Tongue (tissue), 2 donors: ENCODE data around the gene LYPD6B. TPM values are rescaled to one million over a fixed set of nuclear protein-coding genes. Genes with fewer than 3 reads are reported as not detected.

ENCODE experiments used
- DNase-seq: peaks from one replicate; pipeline ENCODE4 v3.0.0-alpha.2; 2015
- total RNA-seq: library from RNA; depleted of rRNA; stranded (reverse); fragments of >200 nt; gene quantifications from one replicate; pipeline ENCODE4 v1.2.3, GENCODE V29; 2014

LYPD6B gene
- total RNA-seq, 1 donor from 2014 or later: 1.7 TPM

DNA sequence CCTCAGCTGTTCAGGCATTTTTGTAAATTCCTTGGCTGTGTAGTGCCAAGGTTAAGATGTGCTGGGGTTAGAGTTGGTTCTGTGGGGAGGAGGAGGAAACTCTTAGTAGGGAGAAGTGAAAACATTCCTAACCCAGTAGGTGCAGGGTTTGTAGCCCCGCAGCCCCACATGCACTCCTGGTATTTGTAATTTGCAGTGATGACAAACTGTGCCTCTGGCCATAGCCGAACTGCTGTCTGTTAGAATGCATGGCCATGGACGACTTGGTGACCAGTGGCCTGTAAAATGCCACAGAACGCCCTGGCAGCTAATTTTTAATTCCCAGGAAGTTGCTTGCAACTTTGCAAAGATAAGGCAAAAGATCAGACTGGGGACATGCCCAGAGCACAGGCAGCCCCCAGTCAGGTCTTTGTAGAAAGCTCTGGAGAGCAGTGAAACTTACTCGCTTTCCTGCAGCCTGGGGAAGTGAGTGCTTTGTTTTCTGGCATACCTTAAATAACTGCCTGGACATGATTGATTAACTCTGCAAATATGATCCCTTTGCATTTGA, 38.4 kb downstream of the LYPD6B start:
- no peak for DNase-seq

DNA sequence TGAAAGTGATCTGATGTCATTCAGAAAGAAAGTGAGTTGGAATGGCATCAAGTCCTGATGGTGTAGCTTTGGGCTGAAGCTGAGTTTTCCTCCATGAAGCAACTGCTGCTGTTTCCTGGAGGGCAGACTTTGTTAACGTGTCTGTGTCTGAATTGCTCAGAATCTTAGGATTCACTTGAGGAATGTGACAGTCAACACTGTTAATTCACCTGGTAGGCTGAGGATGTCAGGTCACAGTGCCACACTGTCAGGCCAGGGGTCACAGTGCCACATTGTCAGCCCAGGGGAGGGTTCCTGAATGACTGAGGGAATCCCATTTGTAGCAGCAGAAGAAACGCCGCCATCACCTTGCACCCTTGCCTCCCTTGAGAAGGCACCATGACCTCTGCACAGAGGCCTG, 39.4 kb downstream of the LYPD6B start:
- DNase-seq: no peak

DNA sequence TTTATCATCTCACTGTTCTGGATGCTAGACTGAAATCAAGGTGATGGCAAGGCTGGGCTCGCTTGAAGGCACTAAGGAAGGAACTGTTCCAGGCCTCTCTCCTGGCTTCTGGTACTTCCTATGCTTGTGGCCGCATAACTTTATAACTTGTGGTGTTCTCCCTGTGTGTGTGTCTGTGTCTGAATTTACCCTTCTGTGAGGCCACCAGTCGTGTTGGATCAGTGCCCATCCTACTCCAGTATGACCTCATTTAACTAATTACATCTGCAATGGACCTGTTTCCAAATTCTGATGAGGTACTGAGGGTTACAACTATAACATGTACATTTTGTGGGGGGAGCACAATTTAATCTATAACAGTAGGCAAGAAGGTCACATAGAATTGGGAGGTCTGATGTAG, 41.6 kb downstream of the LYPD6B start:
- no peak for DNase-seq

DNA sequence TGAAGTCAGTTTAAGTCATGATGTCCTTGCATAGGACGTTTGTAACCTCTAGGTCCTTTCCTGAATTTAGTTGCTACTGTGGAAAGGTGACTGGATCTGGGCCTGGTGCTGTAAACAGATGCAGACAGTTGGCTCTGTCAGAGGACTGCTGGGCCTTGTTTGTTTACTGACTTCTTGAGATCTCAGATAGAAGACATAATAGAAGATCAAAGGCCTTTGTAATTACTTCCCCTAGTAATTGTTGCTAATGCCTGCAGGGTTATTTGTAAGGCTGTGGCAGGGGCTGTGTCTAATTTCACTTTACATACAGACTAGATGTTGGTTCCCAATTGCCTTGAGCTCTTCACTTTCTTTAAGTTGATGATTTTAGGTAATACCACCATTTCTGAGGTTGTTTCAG, 42.5 kb downstream of the LYPD6B start:
- DNase-seq: no peak

DNA sequence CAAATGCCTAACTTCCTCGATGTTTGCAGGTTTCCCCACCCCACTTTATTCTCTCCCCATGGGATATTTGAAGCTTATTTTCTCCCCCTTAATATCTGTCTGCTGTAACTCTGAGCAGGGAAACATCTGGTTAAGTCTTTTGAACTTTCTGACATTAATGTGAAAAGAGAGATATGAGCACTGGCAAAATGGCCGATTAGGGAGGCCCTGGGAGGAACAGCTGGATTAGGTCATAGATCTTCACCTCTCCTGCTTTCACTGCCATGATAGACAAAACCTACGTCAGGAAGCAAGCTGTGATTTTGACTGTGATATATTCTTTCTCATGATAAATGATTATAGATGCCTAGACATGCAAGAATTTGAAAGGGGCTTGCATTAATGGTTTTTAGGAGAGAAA, 43.6 kb downstream of the LYPD6B start:
- no peak for DNase-seq

DNA sequence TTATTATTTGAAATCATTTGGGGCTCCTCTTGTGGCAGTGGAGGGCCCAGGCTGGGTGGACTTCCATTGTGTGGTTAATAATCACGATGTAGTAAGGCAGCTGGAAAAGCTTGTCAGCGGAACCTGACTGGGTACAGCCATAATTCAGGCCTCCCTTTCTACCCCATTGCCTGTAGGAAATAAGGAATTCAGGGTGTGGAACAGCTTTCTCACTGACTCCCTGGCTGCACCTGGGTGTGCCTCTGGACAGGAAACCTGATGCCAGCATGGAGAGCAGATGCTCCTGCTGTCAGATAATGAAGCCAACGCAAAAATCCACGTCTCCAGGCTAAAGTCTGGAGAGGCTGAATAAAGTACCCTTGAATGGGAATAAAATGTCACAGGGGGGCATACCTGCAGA, 44.2 kb downstream of the LYPD6B start:
- DNase-seq: no peak

DNA sequence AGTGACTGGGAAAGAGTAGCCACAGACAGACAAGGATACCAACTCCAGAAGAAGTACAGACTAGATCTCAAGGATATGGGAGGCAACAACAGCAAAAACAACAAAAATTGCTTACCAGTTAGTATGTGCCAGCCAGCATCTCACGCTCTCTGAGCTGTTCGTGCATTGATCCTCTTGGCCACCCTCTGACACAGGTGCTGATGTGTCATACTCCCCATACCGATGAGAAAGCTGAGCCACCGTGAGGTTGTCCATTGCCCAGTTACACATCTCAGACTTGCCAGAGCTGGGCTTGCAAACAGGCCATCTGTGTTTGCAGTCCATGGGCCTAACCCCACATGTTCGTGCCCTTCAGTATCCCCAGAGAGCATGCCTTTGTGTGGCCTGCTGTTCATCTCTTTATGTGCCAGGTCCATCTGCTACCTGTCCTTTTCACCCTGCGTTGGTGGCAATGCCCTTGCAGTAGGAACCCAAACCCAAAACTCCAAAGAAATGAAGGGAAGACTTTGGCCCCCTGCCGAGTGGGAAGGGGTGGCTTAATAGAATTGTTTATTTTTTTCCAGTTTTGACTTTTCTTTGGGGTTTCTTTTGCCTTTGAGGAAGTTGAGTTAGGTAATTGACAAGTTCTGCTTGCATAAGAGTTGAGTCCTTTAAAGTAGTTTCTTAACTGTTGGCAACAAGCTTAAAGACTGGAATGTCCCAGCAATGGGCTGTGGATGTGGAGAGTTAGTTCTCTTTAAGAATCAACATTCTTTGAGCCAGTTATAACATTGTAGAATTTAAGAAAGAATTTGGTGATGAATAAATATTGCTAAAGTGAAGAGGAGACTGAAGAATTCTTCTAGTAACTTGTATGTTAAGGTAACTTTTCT, 46.7 kb downstream of the LYPD6B start:
- no peak for DNase-seq

DNA sequence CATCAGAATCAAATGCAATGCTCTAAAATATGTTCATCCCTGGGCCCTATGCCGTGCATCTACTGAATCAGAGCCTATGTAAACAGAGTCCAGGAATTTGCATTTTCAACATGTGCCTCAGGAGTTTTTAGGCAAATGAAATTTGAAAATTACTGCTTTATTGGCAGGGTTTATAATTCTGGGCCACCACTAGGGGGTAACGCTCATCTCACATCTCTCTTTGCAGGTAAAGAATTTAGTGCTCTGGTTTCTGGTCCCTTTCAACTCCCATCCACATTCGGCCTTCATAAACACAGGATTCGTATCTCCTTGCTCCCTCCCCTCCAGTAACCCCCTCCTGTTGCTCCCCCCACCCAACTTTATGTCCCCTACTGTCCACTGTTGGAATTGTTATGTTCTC, 49.3 kb downstream of the LYPD6B start:
- no peak for DNase-seq

DNA sequence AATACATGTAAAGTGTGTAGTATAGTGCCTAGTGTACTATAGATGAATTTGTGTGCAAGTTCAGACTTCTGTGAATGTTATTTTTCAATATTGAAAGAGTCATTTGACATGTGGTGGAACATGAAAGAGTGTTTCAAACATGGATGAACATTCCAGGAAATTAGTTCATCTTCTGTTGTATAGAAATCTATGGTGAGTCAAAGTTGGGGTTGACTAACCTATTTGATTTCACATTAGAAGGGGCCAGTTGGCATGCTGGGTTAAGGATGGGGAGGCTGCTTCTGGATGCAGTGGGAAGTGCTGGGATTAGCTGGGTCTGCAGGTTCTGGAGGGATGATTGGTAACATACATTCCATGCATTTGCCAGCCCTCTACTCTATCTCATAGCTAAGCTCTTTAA, 50.6 kb downstream of the LYPD6B start:
- DNase-seq: no peak

DNA sequence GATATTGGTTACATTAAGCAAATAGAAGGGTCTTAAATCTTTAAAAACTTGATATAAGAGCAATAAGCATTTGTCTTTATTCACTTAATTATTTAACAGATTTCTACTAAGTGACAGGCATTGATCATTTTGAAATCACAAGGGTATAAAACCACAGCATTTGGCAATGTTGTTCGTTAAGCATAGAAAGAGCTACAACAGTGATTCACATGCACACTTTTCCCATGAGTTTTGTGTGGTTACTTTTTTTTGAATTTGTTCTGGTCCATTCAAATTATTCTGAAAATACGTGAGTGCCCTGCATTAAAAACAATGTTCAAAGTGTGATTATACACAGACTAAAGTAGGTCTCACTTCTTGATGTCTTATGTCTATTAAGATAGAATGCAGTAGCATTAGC, 52.2 kb downstream of the LYPD6B start:
- no peak for DNase-seq

DNA sequence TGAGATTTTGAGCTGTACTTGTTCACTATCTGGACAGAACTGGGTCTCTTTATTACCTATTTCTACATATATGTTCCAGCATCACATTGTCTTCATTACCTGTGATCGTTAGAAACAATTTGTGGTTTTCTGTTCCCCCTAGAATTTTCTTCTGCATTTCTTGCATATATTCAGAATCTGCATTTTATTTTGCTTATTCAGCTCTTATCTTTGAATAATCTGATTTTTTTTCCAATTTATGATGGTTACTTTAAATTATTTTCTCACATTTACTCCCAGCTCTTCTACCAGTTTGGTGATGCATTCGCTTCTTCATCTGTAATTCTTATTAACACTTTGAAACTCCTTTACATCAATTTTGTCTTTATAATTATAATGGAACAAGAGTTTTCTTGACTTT, 55.1 kb downstream of the LYPD6B start:
- DNase-seq: no peak

DNA sequence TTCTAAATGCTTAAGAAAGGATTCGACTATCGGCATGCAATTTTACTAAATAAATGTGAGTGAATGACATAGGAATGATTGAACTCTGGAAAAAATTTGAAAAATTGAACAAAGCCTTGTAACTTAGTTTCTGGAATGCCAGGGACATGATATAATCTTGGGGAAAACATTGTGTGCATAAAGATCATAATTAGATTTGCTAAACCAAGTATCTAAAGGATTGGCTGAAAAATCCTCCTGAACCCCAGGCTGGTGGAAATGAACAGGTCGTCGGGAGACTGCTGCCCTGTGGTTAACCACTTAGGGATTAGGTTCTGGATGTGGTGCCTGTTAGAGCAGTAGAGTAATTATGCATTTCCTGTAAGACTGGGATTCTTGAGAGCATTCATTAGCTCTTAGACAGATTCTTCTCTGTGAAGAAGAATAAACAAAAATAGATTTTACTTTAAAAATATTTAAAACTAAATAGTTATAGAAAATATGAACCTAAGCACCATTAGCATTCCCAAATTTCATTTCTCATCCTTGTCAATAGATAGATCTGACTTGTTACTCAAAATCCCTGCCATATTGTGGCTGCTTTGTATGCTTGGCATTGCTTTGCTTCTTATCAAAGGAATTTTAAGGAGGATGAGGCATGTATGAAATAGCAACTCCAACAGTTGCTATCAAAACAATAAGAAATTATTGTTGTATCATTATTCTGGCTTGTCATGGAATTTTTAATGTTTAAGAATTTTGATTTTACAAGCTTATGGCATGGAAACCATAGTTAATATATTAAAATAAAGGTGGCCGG, 55.9 kb downstream of the LYPD6B start:
- no peak for DNase-seq

DNA sequence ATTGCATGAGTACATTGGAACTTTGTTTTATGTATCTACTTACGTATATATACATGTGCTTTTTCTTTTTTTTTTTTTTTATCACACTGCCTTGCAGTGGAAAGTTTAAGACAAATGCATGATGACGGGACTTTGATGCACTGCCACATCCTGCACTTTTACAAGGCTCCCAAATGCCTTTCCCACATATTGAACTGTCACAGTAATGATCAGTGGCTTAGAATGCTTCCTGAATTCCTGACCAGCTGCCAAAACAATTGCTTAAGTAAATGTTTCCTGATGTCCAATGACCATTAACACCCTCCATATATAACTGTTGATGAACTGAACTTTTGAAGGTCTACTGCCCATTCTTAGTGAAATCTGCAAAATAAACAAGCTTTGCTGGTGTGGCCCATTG, 60.2 kb downstream of the LYPD6B start:
- DNase-seq: peak; percentile 30

DNA sequence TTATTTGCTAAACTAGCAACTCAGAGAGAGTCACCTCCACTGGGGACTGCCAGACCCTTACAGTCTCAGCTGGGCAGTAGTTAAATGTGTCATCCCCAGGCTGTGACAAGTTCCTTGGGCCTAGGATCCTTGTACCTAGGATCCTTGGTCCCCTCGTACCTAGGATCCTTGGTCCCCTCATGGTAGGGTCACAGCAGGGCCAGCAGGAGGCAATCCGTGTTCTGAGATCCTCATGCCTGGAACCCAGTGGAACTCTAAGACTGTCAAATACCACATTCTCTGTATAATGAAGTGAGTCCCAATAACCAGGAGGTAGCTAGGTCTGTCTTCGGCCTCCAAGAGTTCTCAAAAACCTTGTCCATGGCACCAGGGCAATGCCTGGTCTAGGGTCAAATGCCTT, 60.8 kb downstream of the LYPD6B start:
- DNase-seq: no peak

DNA sequence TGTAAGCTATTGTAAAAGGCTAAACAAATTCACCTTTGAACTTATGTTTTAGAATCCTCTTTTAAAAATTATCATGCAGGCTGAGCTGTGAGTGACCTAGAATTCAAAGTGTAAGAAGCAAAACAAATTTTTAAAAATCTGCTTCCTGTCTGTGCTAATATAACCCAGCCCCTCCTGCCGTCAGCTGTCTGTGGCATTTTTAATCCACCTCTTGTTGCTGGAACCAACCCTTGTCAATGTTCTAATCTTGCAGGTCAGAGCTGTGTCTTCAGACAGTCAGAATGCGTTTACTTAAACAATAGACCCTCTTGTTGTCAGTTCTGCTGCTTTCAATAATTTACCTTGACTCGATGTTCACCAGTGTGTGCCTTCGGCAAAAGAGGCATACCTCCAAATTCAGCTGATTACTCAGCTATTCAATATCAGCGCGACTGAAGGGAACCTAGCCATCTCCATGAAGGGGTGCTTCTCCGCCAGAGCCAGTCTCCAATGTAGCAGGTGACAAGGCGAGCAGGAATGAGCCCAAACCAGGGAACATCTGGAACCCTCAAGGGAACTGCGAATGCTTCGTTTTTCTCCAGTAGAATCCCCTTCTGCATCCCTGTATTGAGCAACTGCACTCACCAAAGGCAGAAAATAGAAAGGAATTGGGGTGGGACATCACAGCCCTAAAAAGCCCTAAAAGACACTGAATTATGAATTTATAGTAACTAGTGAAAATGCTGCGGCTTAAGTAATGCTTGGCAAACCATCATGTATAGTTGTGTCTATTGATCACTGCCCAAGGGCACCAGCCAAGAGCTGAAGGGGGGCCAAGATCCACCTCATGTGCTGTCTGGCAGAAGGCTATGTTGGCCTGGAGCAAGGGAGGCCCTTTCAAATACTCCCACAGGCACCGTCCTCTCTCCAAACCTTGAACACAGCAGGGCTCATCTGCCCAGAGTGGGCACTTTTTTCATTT, 62.5 kb downstream of the LYPD6B start:
- no peak for DNase-seq

DNA sequence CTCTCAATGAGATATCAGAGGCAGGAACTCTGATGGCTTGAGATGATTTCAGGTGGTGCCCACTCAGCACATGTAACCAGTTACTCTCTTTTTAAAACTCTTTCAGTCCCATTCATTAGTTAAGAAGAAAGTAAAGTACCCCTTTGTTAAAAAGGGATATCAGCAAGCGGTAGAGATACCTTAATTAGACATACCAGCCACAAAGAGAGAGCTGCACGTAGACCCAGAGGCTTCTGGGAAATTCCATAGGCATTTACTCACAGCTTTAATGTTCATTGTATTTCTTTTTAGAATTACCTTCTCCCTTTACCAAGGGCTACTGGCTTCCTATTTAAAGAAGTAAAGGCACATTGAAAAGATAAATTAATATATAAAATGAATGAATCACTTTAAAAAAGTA, 63.3 kb downstream of the LYPD6B start:
- no peak for DNase-seq

DNA sequence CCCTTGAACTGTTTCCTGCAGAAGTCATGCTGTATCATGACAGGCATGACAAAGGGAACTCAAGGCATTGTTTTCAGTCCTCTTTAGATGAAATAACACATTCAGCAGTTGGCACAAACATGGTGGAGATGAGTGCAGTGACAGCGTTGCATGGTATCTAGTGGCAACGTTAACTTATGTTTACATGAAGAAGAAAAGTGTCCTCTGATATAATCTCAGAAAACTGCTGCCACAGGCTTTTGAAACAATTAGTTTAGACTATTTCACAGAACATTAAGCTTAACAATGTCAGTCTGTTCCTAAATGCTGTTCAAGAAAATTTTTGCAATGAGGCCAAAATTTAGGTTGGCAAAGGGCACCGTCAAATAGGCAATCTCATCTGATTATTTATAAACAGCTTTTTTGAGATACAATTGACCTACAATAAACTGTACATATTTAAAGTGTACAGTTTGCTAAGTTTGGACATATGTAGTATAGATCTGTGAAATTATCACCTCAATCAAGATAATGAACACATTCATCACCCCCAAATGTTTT, 64.7 kb downstream of the LYPD6B start:
- DNase-seq: no peak

DNA sequence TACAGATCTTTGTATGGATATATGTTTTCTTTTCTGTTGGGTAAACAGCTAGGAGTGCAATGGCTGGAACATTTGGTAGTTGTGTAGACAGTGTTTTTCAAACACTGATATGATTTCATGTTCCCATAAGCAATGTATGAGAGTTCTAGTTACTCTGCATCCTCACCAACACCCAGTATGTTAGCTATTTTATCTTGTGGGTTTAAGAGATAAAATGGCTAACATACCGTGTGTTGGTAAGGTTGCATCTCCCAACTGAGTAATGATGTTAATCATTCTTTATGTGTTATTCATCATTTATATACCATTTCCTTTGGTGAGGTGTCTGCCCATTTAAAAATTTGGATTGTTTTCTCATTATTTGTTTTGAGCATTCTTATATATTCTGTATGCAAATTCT, 65.7 kb downstream of the LYPD6B start:
- DNase-seq: no peak

DNA sequence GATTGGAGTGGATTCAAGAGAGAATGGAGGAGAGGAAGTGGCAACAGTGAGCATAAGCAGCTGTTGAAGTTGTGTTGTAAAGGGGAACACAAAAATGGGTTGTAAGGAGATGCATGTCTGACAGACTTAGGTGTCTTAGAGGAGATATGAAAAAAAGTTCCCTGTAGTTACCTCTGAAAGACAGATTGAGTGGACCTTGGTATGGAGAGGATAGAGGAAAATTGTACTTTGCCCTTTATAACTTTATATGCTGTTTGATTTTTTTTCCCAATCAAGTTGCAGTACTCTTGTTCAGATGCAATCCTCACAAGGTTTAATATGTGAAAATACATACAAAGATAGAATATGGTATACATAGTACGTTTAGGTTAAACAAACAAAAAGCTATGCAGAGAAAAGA, 73.6 kb downstream of the LYPD6B start:
- no peak for DNase-seq

DNA sequence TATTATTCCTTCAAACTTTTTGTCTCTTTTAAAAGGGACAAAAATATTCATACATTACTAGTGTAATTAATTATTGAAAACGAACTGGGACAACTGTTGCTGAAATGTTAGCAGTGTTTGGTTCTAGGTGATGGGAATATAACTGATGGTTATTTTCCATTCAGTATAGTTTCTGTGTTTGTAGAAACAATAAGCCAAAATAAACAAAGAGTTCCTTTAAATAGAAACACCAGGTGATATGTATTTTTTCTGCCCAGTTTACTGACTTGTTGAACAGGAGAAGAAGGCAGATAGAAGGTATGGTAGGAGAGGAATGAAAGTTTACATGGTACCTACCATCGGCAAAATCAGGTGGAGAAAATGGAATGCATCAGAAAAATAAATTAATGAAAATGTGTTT, 74.2 kb downstream of the LYPD6B start:
- no peak for DNase-seq

DNA sequence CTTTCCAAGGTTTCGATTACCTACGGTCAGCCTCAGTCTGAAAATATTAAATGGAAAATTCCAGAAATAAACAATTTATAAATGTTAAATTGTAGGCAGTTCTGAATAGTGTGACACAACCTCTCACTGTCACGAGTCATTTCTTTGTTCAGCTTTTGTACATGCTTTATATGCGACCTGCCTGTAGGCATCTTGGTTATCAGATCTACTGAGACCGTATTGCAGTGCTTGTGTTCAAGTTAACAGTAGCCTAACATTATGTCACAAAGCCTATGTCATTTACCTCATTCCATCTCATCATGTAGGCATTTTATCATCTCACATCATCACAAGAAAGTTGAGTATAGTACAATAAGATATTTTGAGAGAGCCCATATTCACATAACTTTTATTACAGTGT, 77.3 kb downstream of the LYPD6B start:
- no peak for DNase-seq

DNA sequence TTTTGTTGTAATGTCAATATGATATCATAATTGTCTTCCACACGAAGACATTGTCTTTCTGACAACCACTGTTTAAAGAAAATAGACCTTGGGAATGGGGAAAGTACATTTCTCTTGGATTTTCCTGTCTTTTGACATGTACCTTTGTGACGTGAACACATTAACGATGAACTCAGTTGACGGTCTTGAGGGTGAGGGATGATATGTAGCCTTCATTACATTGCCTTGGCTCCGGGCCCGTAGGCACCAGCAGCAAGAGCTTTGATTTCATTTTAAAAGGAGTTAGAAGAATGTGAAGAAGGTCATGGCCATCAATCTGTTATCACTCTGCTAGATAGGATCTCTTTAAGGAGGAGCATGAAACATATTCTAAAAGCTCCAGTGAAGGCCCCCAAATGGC, 80.9 kb downstream of the LYPD6B start:
- no peak for DNase-seq
